ENCODE measurements around the gene ELP6.
"Not testable (repeated sequence)": the region's sequence is repeated elsewhere in the genome, so short reads cannot be mapped to it uniquely, and the experiment has no call there.

Gene ELP6

GRCh38 chr3:47464588-47464987, 48.9 kb downstream of the ELP6 start:
- no peak for FAIRE-seq
- no peak for DNase-seq (ENCODE audit: insufficient read length, low spot score)

GRCh38 chr3:47459534-47460085, 53.9 kb downstream of the ELP6 start:
- not testable (repeated sequence) for DNase-seq (ENCODE audit: insufficient read length, low spot score); FAIRE-seq

More at GRCh38 chr3:47464588-47464987, 48.9 kb downstream of the ELP6 start:
- no peak for TF ChIP-seq CTCF (IDR thresholded peaks at IDR 0.05; ENCODE audit: insufficient read depth, missing control alignments)

- TF ChIP-seq CTCF (IDR thresholded peaks at IDR 0.05; ENCODE audit: insufficient read depth, missing control alignments) = no peak
- DNase-seq (ENCODE audit: insufficient read length, low spot score) (no peak), FAIRE-seq (no peak)
Measured at GRCh38 chr3:47456984-47457383, 56.5 kb downstream of the ELP6 start.

- no peak for TF ChIP-seq CTCF (IDR thresholded peaks at IDR 0.05; ENCODE audit: insufficient read depth, missing control alignments)
- no peak for FAIRE-seq
- DNase-seq (ENCODE audit: insufficient read length, low spot score) = no peak
Measured at GRCh38 chr3:47455806-47456452, 57.6 kb downstream of the ELP6 start.

- no peak for TF ChIP-seq CTCF (IDR thresholded peaks at IDR 0.05; ENCODE audit: insufficient read depth, missing control alignments)
- no peak for DNase-seq (ENCODE audit: insufficient read length, low spot score)
- FAIRE-seq = no peak
Measured at GRCh38 chr3:47452453-47453215, 60.9 kb downstream of the ELP6 start.

All from D721Med (cell line).